ENCODE data around the gene ZIC1.

DNA sequence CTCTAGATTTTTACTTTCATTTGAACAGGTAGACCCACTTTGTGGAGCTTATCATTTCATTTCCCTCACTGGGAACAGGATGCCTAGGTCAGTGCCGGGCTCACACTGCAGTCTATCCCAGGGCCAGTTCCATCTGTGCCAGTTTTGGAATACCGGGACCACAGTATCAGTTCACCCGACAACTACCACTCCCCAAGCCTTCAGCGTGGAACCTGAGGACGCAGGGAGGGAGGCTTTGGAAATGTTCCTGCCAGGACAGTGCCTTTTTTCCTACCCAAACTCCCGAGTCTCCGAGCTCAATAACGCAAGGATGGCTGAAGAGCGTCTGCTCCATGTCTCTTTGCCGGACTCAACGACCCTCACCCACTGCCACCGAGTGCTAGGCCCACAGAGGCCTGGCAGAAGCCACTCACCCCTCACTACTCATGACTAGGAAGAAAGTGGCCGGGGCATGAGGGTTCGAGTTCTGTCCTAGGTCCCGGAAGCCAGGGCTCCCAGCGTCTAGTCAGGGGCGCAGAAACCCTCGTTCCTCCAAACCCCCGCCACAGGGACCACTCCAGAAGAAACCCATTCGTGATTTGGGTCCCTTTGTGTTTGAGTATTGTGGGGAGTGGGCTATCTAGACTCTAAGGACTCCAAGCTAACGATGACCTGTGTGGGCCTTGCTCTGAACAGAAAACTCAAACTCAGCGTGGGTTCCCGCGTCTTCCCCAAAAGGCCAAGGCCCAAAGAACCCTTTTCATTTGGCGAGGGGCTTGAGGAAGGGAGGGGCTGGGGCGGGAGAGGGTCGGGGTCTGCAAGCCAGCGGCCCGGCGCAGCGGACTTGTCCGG, 11.4 kb downstream of the ZIC1 start:
- TF ChIP-seq EZH2phosphoT487 (IDR thresholded peaks at IDR 0.05; ENCODE audit: insufficient read depth, low read depth) (no peak), EZH2 (IDR thresholded peaks at IDR 0.05; ENCODE audit: insufficient read depth, poor library complexity, severe bottlenecking) (no peak)
